ENCODE results near the gene JMJD1C.
"Not testable (repeated sequence)": the region's sequence is repeated elsewhere in the genome, so short reads cannot be mapped to it uniquely, and the experiment has no call there.

Gene JMJD1C

DNA sequence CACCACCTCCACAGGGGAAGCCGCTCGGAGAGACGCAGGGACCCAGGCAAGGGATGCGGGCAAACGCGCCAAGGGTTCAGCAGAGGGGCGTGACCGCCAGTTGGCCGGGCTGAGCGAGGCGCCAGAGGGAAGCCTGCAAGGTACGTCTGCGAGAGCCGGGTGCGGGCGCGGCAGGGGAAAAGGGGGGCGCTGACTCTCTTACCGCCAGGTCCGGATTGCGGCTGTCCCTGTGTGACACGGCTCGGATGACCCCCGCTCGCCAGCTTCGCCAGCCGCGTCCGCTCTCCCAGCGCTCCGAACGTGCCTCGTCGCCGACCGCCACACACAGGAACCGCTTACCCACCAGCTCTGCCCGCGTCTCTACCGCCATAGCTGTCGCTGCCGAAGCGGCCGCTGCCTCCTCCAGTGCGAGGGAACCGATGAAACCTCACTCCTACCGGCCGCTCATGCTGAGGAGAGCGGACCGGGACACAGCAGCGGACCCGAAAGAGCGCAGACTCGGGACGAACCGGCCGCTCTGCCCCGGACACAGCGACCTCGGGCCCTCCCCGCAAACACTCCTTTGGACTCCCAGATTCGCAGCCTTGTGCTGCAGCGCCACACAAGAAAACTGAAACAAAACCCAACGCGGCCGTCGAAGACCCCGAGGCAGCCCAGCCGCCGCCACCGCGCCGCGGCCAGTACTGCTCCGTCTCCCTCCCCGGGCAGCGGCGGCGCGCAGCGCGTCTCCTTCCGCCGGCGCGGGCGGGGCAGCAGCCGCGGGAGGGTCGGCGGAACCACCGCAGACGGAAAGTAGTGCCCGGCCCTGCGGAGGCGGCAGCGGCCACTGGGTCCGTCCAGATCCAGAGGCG lies at the start of gene JMJD1C:
Gene JMJD1C, minus strand, starts transcription at position 685 of the 851 bp plus-strand sequence. Its CDS starts 315 bp downstream, at position 370.
- peak; percentile 41 for DNase-seq

DNA sequence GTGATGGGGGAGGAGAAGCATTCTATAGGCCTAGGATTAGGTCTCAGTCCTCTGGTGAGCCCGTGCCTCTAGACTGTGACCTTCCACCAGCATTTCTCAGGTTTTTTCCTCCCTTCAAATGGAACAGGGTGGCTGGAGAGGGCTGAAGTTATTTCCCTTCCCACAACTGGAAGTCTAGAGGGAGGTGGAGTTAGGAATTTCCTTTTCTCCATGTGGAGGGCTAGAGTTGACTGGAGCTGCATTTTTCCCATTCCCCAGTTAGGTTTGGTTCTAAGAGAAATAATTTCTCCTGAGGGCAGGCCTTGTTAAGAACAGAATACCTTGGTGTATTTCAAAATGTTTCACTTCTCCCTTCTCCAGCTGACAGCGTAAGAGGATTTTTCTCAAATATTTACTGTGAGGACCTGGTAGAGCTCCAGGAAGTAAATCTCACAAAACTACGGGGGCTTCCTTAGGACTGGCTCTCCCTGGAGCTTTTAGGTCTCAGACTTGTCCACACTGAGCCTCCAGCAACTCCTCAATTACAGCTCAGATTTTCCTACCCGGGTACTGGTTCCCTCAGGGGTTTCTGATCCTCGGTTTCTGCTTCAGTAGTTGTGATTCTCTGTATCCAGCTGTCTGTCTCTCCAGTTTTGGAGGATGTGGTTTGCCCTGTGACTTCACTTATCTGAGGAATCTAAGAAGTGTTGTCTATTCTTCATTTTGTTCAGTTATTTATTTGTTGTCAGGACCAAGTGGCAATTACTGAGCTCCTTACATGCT lies 49.4 kb upstream of the JMJD1C start:
- DNase-seq: no peak

- no peak for DNase-seq
Measured at GRCh38 chr10:63506554-63506953, 40.8 kb upstream of the JMJD1C start.

- no peak for DNase-seq
Measured at GRCh38 chr10:63505562-63505961, 39.8 kb upstream of the JMJD1C start.

DNA sequence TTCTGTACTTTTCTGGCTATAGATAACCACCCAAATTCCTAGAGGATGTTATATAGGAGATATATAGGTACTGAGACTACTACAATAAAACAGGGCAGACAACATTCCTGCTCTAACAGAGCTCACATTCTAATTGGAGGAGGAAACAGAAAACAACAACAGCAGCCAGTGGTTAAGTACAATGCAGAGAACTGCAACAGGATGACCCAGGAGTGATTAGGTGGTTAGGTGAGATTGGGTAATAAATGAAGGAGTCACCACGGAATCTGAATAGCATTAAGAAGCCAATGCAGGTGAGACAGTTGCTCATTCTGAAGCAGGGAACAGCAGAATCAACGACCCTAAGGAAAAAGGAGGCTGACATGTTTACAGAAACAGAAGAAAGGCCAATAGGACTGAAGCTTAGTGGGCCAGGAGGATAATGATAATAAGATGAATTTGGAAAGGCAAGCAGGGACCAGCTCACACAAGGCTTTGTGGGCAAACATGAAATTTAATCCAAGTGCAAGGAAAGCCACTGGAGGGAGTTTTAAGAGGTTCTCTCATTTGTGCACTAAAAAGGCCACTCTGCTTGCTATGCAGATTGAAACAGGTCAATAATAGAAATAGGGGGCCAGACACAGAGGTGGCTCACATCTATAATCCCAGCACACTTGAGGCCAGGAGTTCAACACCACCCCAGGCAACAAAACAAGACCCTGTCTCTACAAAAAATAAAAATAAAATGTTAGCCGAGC lies 38.5 kb upstream of the JMJD1C start:
- no peak for DNase-seq

GRCh38 chr10:63503395-63503794 lies 37.6 kb upstream of the JMJD1C start:
- DNase-seq: no peak

GRCh38 chr10:63502832-63503231 lies 37.1 kb upstream of the JMJD1C start:
- DNase-seq: no peak

DNA sequence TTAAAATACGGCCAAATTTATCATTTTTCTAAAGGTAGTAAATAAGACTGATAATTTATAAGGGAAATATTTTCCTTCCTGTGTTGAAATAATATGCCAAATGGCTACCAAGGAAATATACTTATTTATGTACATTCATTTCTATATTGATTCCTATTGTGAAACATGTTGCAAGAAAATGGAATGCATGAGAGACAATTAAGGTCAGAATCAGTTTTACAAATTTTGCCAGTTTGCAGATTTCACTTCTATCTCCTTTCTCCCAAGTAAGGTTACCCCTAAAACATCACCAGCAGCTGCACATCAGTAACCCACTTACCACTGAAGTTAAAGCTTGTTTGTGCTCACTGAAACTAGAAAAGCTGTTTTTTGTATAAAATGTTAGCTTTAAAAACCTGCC lies 36.2 kb upstream of the JMJD1C start:
- no peak for DNase-seq

DNA sequence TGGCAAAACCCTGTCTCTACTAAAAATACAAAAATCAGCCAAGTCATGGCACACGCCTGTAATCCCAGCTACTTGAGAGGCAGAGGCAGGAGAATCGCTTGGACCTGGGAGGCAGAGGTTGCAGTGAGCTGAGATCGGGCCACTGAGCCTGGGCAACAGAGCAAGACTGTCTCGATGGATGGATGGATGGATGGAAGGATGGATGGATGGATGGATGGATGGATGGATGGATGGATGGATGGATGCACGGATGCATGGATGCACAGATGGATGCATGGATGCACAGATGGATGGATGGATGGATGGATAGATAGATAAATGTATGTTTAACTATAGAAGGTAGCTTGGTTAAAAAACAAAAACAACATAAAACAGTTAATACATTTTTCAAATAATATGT lies 34.8 kb upstream of the JMJD1C start:
- DNase-seq: not testable (repeated sequence)

DNA sequence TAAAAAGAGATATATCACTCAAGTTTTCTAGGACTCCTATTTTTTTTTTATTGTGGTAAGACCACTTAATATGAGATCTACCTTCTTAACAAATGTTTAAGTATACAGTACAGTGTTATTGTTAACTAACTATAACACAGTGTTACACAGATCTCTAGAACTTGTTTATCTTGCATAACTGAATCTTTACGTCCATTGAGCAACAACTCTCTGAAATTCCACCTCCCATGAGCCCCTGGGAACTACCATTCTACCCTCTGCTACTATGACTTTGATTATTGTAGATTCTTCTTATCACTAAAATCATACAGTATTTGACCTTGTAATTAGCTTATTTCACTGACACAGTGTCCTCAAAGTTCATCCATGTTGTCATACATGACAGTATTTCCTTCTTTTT lies 32.9 kb upstream of the JMJD1C start:
- DNase-seq: no peak

DNA sequence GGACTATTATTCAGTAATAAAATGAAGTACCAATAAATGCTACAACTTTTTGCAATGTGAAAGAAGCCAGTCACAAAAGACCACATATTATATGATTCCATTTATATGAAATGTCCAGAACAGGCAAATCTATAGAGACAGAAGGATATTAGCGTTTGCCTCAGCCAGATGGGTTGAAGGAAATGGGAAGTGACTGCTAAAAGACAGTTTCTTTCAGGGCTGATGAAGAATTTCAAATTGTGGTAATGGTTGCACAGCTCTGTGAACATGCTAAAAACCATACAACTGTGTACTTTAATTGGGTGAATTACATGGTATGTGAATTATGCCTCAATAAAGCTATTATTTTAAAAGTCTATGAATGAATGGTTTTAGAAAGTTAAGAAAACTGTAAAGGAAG lies 31.5 kb upstream of the JMJD1C start:
- DNase-seq: no peak

DNA sequence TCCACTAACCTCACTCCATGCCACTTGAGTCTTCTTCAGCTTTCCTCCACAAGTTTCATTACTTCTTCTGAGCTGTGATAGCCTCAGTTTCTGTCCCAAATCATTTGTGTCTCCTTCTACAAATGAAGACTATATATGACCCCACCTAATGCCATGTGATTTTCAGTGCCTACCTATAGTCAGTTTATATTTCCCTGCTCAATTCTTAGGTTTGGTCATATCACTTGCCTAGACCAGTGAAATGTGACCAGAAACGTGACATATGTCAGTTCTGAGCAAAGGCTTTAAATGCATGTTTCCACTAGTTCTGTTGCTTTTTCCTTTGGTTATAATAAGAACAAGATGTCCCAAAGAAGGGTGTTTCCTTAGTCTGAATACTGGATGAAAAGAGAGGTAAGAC lies 30.8 kb upstream of the JMJD1C start:
- DNase-seq: no peak

DNA sequence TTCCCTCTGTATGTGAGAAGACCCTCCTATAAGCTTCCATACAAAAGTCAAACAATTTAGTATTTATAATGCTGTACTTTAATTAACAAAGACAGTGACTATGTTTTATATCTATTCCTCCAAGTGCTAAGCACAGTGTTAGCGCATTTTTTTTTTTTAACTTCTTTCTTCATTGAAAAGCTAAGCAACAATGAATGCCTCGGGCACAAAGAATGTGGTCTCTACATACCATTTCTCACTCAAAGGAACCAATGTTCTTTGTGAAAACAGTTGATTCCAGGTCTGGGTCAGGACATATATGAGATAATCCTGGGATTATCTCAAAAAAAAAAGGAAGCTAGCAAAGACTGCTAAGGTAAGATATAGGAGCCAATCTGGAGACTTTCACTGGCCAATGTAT lies 29.2 kb upstream of the JMJD1C start:
- no peak for DNase-seq

DNA sequence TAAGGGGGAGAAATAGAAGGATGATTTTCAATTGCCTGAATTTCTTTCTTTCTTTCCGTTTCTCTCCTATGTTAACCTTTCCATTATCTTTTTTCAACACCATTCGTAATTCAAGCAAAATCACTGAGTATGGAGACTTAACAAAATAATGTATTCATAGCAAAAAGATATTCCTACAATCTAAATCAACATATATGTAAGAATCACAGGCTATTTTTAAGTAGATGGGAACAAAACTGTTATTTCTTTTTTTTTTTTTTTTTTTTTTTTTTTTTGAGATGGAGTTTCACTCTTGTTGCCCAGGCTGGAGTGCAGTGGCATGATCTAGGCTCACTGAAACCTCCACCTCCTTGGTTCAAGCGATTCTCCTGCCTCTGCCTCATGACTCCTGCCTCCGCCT lies 27.2 kb upstream of the JMJD1C start:
- no peak for DNase-seq

DNA sequence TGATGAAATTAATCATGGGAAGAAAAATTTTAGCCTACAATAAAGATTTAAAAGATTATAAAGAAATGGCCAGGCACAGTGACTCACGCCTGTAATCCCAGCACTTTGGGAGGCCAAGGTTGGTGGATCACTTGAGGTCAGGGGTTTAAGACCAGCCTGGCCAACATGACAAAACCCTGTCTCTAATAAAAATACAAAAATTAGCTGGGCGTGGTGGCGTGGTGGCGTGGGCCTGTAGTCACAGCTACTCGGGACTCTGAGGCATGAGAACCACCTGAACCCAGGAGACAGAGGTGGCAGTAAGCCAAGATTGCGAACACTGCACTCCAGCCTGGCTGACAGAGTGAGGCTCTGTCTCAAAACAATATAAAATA lies 26.5 kb upstream of the JMJD1C start:
- not testable (repeated sequence) for DNase-seq

- DNase-seq: no peak
Measured at GRCh38 chr10:63491588-63492316, 26.0 kb upstream of the JMJD1C start.

- DNase-seq: no peak
Measured at GRCh38 chr10:63489838-63490237, 24.1 kb upstream of the JMJD1C start.

DNA sequence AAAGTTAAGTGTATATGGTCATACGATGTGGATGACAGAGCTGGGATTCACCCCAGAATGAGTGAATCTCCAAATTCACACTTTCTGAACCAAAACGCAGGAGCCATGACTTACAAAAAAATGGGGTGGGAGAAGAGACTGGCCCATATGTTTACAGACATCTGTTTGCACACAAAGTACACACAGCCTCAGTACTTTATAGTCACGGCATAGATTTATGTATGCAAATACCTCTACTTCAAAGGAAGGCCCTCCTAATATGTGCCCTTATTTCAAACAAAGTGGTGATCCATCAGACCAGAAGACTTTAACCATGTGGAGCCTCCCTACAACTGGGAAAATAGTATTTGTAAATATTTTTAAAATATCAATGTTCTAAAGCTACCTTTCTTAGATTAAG lies 22.2 kb upstream of the JMJD1C start:
- DNase-seq: no peak

- DNase-seq: no peak
Measured at GRCh38 chr10:63483983-63484382, 18.2 kb upstream of the JMJD1C start.

GRCh38 chr10:63481815-63482421 lies 16.1 kb upstream of the JMJD1C start:
- no peak for DNase-seq

GRCh38 chr10:63480237-63480636 lies 14.5 kb upstream of the JMJD1C start:
- no peak for DNase-seq

- DNase-seq: no peak
Measured at GRCh38 chr10:63478564-63478963, 12.8 kb upstream of the JMJD1C start.

Data from NCI-H1105 (cell line).